ENCODE results near the gene ZNF786.

GRCh38 chr7:149071182-149071635 lies 19.3 kb downstream of the ZNF786 start:
- no peak for TF ChIP-seq CTCF (conservative IDR thresholded peaks at IDR 0.05; ENCODE audit: low read depth, low read length)
- no peak for TF ChIP-seq EZH2 (IDR thresholded peaks at IDR 0.05; ENCODE audit: low read length, unreplicated experiment)
